NCI-H2107 (cell line): Measurements from ENCODE around the gene KCTD16.

Experiments used
- DNase-seq: peaks from one replicate; lab custom pipeline; 2025; lab: John Stamatoyannopoulos, UW

The KCTD16 gene

GRCh38 chr5:144209361-144209760, 38.7 kb downstream of the KCTD16 start:
- no peak for DNase-seq

DNA sequence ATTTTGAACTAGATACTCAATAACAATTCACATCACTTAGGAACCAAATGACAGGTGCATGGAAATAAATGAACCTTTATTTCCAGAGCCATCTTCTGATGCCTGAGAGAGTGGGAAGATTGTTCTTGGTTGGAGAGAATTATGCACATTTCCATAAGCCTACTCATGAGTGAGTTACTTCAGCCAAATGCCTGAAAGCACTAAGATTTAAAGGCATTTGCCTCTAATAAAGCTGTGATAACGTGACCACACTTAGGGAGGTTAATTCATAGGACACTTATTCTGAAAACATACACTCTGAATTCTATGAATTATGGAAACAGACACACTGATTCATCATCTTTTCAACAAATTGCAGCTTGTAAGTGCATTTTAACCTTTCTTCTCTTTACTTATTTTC, 40.0 kb downstream of the KCTD16 start:
- no peak for DNase-seq

DNA sequence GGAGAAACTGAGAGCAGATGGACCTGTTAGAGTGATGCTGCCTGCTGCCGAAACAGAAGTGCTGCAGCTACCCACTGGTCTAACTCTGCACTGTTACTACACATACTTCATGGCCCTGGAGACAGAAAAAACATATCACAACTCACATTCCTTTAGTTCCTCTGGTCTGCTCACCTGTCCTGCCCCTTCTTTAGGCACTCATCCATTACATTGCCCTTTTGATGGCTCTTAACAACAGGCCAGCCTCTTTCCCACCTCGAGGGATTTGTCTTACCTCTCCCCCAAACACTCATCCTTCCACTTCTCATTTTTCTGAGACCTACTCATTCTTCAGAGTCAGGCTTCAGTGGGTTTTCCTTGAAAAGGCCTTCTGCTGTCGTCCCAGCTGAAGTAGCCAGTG, 49.2 kb downstream of the KCTD16 start:
- DNase-seq = no peak

- DNase-seq = no peak
These were observed 56.8 kb downstream of the KCTD16 start for GRCh38 chr5:144227363-144227999.

GRCh38 chr5:144230806-144231205, 60.1 kb downstream of the KCTD16 start:
- no peak for DNase-seq

GRCh38 chr5:144232285-144232684, 61.6 kb downstream of the KCTD16 start:
- no peak for DNase-seq

- DNase-seq = no peak
These were observed 65.8 kb downstream of the KCTD16 start for GRCh38 chr5:144236499-144236898.

DNA sequence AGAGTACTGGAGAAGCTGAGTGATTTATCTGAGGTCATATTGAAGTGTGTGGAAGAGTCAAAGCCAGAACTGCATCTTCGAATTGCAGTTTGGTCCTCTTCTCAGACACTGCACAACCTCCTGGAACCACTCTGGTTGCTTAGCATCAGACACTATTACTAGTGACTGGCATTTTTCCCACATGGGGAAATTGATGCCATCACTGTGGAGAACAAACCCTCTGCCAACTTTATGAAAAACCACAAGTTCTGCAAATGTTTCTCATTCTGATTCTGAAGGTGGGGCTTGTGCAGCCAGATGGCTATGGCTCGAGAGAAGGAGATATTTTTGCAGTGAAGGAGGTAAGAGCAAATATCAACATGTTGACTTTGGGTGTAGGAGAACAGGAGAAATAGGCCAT, 67.2 kb downstream of the KCTD16 start:
- DNase-seq = no peak

DNA sequence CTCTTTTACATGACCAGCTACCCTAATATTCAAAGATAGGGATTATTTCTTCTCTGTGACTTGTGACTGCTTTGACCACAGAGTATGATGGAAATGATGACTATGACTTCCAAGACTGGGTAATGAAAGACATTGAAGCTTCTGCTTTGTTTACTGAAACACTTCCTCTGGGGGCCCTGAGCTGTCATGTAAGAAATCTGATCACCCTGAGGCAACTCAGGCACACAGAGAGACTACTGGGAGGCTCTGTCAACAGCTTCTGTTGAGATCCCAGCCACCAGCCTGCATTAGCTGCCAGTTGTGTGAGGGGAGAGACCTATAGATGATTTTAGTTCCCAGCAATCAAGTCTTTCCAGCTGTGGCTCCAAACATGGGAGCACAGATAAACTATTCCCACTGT, 76.5 kb downstream of the KCTD16 start:
- no peak for DNase-seq

GRCh38 chr5:144248015-144248414, 77.3 kb downstream of the KCTD16 start:
- DNase-seq = no peak

- DNase-seq = no peak
These were observed 79.2 kb downstream of the KCTD16 start for GRCh38 chr5:144249755-144250464.

- no peak for DNase-seq
These were observed 83.9 kb downstream of the KCTD16 start for GRCh38 chr5:144254552-144254951.

GRCh38 chr5:144260121-144260520, 89.4 kb downstream of the KCTD16 start:
- DNase-seq = no peak

- no peak for DNase-seq
These were observed 95.1 kb downstream of the KCTD16 start for GRCh38 chr5:144265643-144266247.

GRCh38 chr5:144267961-144268513, 97.4 kb downstream of the KCTD16 start:
- DNase-seq = no peak

- no peak for DNase-seq
These were observed 102.8 kb downstream of the KCTD16 start for GRCh38 chr5:144273232-144274027.

- DNase-seq = no peak
These were observed 104.7 kb downstream of the KCTD16 start for GRCh38 chr5:144275329-144275728.

- no peak for DNase-seq
These were observed 105.6 kb downstream of the KCTD16 start for GRCh38 chr5:144276034-144276822.

DNA sequence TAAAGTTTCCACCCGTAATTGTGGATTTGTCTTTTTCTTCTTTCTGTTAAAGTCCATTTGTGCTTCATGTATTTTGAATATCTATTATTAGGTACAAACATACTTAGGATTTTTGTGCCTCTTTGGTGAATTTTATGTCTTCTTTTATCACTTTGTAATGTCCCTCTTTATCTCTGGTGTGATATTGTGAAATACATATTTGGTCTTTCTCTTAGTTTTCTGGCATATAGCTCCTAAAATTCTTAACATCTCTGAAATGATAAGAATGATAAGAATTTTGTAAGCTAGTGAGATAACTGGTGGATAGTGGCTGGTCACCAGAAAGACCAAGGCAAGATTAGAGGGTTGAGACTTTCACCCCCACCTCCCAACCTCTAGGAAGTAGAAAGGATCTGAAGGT, 111.1 kb downstream of the KCTD16 start:
- no peak for DNase-seq

- no peak for DNase-seq
These were observed 113.4 kb downstream of the KCTD16 start for GRCh38 chr5:144284036-144284435.

GRCh38 chr5:144284931-144285502, 114.3 kb downstream of the KCTD16 start:
- no peak for DNase-seq
